ENCODE results near the gene TACO1.

The TACO1 gene

GRCh38 chr17:63578027-63578768, 22.5 kb upstream of the TACO1 start:
- no peak overlapping the region for H3K4me3 ChIP-seq (ENCODE audit: control insufficient read depth, low read depth, low read length)
- no peak for TF ChIP-seq CTCF (IDR thresholded peaks at IDR 0.05; ENCODE audit: control insufficient read depth, insufficient read depth, low read depth, low read length, missing control alignments)
- no peak for DNase-seq (ENCODE audit: low read depth)

GRCh38 chr17:63578769-63579111, 22.0 kb upstream of the TACO1 start:
- TF ChIP-seq CTCF (IDR thresholded peaks at IDR 0.05; ENCODE audit: control insufficient read depth, insufficient read depth, low read depth, low read length, missing control alignments): no peak
- no peak for DNase-seq (ENCODE audit: low read depth)
- H3K4me3 ChIP-seq (ENCODE audit: control insufficient read depth, low read depth, low read length): no peak overlapping the region

DNA sequence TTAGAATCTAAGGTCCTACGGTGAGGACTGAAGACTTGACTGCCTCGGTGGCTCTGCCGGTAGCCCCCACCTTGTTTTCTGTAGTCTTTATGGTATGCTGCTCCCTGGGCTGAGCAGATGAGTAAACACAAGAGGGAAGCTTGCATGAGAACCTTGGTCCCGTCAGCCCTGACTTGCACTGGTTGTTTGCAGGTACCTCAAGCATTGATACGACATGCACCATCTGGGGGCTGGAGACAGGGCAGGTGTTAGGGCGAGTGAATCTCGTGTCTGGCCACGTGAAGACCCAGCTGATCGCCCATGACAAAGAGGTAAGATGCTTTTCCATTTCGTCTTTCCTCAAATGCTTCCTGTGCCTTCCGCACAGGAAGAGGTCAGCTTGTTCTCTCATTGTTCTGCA, 21.1 kb upstream of the TACO1 start:
- DNase-seq (ENCODE audit: low read depth): no peak

DNA sequence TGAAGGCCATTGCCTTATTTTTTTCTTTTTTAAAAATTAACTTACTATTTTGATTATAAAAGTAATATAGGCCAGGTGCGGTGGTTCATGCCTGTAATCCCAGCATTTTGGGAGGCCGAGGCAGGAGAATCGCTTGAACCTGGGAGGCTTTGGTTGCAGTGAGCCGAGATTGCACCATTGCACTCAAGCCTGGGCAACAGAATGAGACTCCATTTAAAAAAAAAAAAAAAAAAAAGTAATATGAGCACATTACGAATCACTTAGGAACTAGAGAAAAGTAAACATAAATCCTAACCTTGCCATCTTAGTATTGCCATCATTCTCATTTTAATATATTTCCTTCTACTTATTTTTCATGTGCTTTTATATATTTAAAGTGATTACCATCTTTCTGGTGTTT, 12.9 kb upstream of the TACO1 start:
- DNase-seq (ENCODE audit: low read depth): no peak
- no peak for TF ChIP-seq CTCF (IDR thresholded peaks at IDR 0.05; ENCODE audit: control insufficient read depth, insufficient read depth, low read depth, low read length, missing control alignments)
- no peak overlapping the region for H3K4me3 ChIP-seq (ENCODE audit: control insufficient read depth, low read depth, low read length)

More for the DNA sequence above, 21.1 kb upstream of the TACO1 start:
- no peak for TF ChIP-seq CTCF (IDR thresholded peaks at IDR 0.05; ENCODE audit: control insufficient read depth, insufficient read depth, low read depth, low read length, missing control alignments)
- no peak overlapping the region for H3K4me3 ChIP-seq (ENCODE audit: control insufficient read depth, low read depth, low read length)

DNA sequence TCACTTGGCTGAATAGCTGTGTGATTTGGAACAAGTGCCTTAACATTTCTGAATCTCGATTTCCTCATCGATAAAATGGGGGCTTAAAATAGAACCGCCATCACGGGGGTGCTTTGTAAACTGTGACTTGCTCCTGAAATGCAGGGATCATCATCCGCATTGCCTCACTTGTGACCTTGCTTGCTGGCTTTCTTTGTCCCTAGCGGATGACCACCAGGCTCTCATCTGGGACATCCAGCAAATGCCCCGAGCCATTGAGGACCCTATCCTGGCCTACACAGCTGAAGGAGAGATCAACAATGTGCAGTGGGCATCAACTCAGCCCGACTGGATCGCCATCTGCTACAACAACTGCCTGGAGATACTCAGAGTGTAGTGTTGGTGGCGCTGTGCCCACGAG, 11.9 kb upstream of the TACO1 start:
- no peak overlapping the region for H3K4me3 ChIP-seq (ENCODE audit: control insufficient read depth, low read depth, low read length)
- TF ChIP-seq CTCF (IDR thresholded peaks at IDR 0.05; ENCODE audit: control insufficient read depth, insufficient read depth, low read depth, low read length, missing control alignments): no peak
- no peak for DNase-seq (ENCODE audit: low read depth)

- TF ChIP-seq CTCF (IDR thresholded peaks at IDR 0.05; ENCODE audit: control insufficient read depth, insufficient read depth, low read depth, low read length, missing control alignments): no peak
- DNase-seq (ENCODE audit: low read depth): no peak
- no peak overlapping the region for H3K4me3 ChIP-seq (ENCODE audit: control insufficient read depth, low read depth, low read length)
Measured at GRCh38 chr17:63589646-63590045, 11.0 kb upstream of the TACO1 start.

All from AG09309 (cell line).